HG03378 (cell line): ENCODE measurements around the gene HLA-DPB1.
A peak's percentile ranks its signal among the peaks of the same experiment; 100 is the strongest.
"Not testable (repeated sequence)": the region's sequence is repeated elsewhere in the genome, so short reads cannot be mapped to it uniquely, and the experiment has no call there.

Experiments used
- ATAC-seq: cut with Tn5 transposase; IDR thresholded peaks from one replicate; pipeline ENCODE4 v1.9.1; 2021; ENCODE audit warnings: mild to moderate bottlenecking, moderate library complexity; ENCODE audit not compliant: unreplicated experiment

HLA-DPB1 gene

GRCh38 chr6:33101121-33101737 lies 25.4 kb downstream of the HLA-DPB1 start:
- not testable (repeated sequence) for ATAC-seq

GRCh38 chr6:33103776-33104175 lies 28.0 kb downstream of the HLA-DPB1 start:
- ATAC-seq, result no peak

- no peak for ATAC-seq
These were observed 29.1 kb downstream of the HLA-DPB1 start for GRCh38 chr6:33104887-33105286.

- no peak for ATAC-seq
These were observed 29.6 kb downstream of the HLA-DPB1 start for GRCh38 chr6:33105386-33105785.

GRCh38 chr6:33105916-33106871 lies 30.4 kb downstream of the HLA-DPB1 start:
- ATAC-seq, result no peak

- ATAC-seq, result no peak
These were observed 31.9 kb downstream of the HLA-DPB1 start for GRCh38 chr6:33107641-33108040.

- ATAC-seq, result no peak
These were observed 32.5 kb downstream of the HLA-DPB1 start for GRCh38 chr6:33108307-33108706.

GRCh38 chr6:33112148-33112547 lies 36.4 kb downstream of the HLA-DPB1 start:
- peak; percentile 82 for ATAC-seq

GRCh38 chr6:33113755-33114154 lies 38.0 kb downstream of the HLA-DPB1 start:
- no peak for ATAC-seq

- no peak for ATAC-seq
These were observed 38.6 kb downstream of the HLA-DPB1 start for GRCh38 chr6:33114406-33114805.

- ATAC-seq, result no peak
These were observed 40.6 kb downstream of the HLA-DPB1 start for GRCh38 chr6:33116417-33116816.

GRCh38 chr6:33116841-33117711 lies 41.3 kb downstream of the HLA-DPB1 start:
- no peak for ATAC-seq

- no peak for ATAC-seq
These were observed 42.1 kb downstream of the HLA-DPB1 start for GRCh38 chr6:33117811-33118277.

- no peak for ATAC-seq
These were observed 42.8 kb downstream of the HLA-DPB1 start for GRCh38 chr6:33118525-33119123.

GRCh38 chr6:33120001-33120400 lies 44.2 kb downstream of the HLA-DPB1 start:
- no peak for ATAC-seq

GRCh38 chr6:33123181-33123580 lies 47.4 kb downstream of the HLA-DPB1 start:
- no peak for ATAC-seq

GRCh38 chr6:33123732-33124524 lies 48.1 kb downstream of the HLA-DPB1 start:
- ATAC-seq, result no peak

- no peak for ATAC-seq
These were observed 48.7 kb downstream of the HLA-DPB1 start for GRCh38 chr6:33124525-33124901.

GRCh38 chr6:33124947-33125346 lies 49.2 kb downstream of the HLA-DPB1 start:
- ATAC-seq, result no peak
